IPS-18c (cell line): ENCODE data around the gene MYL10.
"Not testable (repeated sequence)": the region's sequence is repeated elsewhere in the genome, so short reads cannot be mapped to it uniquely, and the experiment has no call there.

Experiments
- H3K4me3 ChIP-seq: 2 replicates; pipeline ENCODE4 v1.7.0; 2013; ENCODE audit warnings: low read depth, mild to moderate bottlenecking, low read length, moderate library complexity; ENCODE audit not compliant: insufficient read depth
- H3K9me3 ChIP-seq: one replicate; pipeline ENCODE4 v1.6.1; 2013; ENCODE audit warnings: mild to moderate bottlenecking, low read length, moderate library complexity; ENCODE audit not compliant: control insufficient read depth, insufficient read depth

The MYL10 gene

DNA sequence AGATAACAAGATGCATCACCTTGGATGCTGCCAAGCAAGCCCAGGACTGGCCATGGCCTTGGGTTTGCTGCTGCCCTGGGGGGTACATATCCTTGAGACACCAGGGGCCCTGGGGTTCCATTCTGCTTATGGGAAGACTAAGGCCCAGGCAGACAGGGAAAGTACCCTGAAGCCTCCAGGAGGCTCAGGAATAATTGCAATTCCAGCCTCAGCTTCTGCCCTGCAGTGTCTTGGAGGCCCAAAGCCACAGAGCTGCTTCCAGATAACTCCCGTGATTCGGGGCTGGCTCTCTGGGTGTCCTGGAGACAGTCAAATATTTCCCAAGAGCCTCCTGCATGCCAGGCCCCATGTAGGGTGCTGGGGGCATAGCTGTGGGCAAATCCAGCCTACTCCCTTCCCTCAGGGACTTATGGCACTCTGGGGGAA, 22.6 kb downstream of the MYL10 start:
- H3K4me3 ChIP-seq = no peak overlapping the region
- peaks cover 3% of the 10 kb centered on the region for H3K9me3 ChIP-seq

- no peaks in the 10 kb centered on the region for H3K9me3 ChIP-seq
- H3K4me3 ChIP-seq = no peak overlapping the region
Measured at GRCh38 chr7:101605611-101606497, 23.2 kb downstream of the MYL10 start.

GRCh38 chr7:101604934-101605332, 24.2 kb downstream of the MYL10 start:
- H3K9me3 ChIP-seq, H3K4me3 ChIP-seq: not testable (repeated sequence)

- Histone ChIP-seq H3K9me3 (no peaks in the 10 kb centered on the region), H3K4me3 (no peak overlapping the region)
Measured at GRCh38 chr7:101604331-101604933, 24.7 kb downstream of the MYL10 start.

GRCh38 chr7:101602484-101603241, 26.4 kb downstream of the MYL10 start:
- H3K4me3 ChIP-seq = no peak overlapping the region

DNA sequence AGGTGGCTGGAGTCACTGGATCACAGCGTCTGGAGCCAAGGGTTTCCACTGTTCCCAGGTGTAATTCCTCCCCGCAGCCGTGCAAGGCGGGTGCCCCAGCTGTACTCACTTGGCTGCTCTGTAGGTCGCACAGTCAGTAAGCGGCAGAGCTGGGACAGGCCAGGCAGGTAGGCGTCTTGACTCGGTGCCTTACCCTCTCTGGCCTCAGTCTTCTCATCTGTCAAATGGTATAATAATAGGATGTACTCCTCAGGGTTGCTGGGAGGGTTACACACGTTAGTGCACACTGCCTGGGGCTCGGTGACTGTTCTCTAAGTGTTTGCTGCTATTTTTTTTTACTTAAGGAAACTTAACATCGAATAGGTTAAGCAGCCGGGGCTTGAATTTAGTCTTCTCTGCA, 27.0 kb downstream of the MYL10 start:
- no peaks in the 10 kb centered on the region for H3K9me3 ChIP-seq
- H3K4me3 ChIP-seq = no peak overlapping the region

More at GRCh38 chr7:101602484-101603241, 26.4 kb downstream of the MYL10 start:
- H3K9me3 ChIP-seq = no peaks in the 10 kb centered on the region

GRCh38 chr7:101599787-101600186, 29.3 kb downstream of the MYL10 start:
- H3K9me3 ChIP-seq = no peaks in the 10 kb centered on the region
- H3K4me3 ChIP-seq = no peak overlapping the region

- no peak overlapping the region for H3K4me3 ChIP-seq
- H3K9me3 ChIP-seq = no peaks in the 10 kb centered on the region
Measured at GRCh38 chr7:101598986-101599771, 29.9 kb downstream of the MYL10 start.

DNA sequence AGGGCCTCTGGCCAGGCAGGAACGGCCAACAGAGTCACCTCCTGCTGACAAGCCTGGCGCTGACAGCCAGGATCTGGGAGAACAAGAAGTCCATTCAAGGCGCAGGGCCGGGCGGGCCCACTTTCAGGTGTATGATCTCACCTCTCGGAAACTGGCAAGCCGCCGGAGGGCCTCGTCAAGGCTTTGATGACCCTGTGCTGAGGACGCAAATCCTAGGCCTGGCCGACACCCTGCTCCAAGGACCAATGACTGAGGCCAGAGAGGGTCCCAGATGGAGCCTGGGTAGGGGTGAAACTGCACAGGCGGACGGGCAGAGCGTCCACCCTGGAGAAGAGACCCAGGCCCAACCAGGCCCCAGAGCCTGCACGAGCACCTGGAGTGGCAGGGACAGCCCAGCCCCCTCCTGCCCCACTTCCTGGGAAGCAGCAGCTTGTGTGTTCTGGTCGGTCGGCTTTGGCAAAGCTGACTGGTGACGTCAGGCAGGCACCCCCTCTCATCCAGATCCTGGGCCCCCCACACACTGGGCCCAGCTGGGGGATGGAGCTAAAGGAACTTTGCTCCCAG, 30.6 kb downstream of the MYL10 start:
- H3K9me3 ChIP-seq = no peaks in the 10 kb centered on the region
- no peak overlapping the region for H3K4me3 ChIP-seq

DNA sequence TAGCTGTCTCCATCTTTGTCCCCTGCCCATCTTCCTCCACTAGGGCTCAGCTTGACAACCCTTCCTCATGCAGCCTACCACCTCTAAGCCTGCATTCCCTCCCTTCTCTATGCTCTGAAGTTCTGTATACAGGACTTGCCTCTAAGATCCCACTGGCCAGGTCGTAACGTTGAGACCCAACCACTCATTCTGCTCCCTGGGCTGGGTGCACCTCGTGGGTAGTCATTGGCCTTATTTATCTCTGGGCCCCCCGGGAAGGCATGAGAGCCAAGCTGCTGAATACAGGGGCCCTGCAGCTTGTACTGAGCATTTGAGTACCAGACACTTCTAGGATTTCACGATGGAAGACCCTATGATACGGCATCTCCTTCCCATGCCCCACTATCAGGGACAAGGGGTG, 31.2 kb downstream of the MYL10 start:
- Histone ChIP-seq H3K4me3 (no peak overlapping the region), H3K9me3 (no peaks in the 10 kb centered on the region)

GRCh38 chr7:101596898-101597297, 32.2 kb downstream of the MYL10 start:
- H3K9me3 ChIP-seq = no peaks in the 10 kb centered on the region
- no peak overlapping the region for H3K4me3 ChIP-seq

GRCh38 chr7:101595766-101596537, 33.1 kb downstream of the MYL10 start:
- no peak overlapping the region for H3K4me3 ChIP-seq
- no peaks in the 10 kb centered on the region for H3K9me3 ChIP-seq

GRCh38 chr7:101595246-101595645, 33.9 kb downstream of the MYL10 start:
- Histone ChIP-seq H3K4me3 (no peak overlapping the region), H3K9me3 (no peaks in the 10 kb centered on the region)

- H3K9me3 ChIP-seq = no peaks in the 10 kb centered on the region
- H3K4me3 ChIP-seq = no peak overlapping the region
Measured at GRCh38 chr7:101594790-101595189, 34.3 kb downstream of the MYL10 start.

DNA sequence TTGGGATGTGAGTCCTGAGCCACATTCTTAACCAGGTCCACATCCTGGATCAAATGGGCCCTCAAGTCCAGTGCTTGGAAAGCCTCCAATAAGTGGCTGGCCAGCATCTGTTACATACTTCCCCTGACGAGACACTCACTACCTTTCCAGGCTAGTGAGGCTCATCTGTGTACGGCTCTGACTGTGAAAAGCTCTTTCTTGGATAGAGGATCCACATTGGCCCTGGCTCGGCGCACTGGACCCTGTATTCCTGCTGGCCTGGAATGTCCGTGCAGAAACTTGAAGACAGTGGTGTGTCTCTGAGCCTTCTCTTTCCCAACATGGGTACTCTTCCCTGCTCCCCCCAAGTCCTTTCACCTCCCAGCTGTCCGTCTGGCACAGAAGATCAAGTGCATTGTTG, 35.5 kb downstream of the MYL10 start:
- Histone ChIP-seq H3K4me3 (no peak overlapping the region), H3K9me3 (no peaks in the 10 kb centered on the region)

GRCh38 chr7:101591504-101591903, 37.6 kb downstream of the MYL10 start:
- no peak overlapping the region for H3K4me3 ChIP-seq
- no peaks in the 10 kb centered on the region for H3K9me3 ChIP-seq
